HEK293 (cell line): ENCODE results near the gene CPNE9.

Experiments
- CTCF ChIA-PET: fragments of 350-600 bp; formaldehyde crosslinking; extraction: SDS; loops from one replicate; lab custom pipeline; 2021; ENCODE audit warnings: antibody characterized with exemption; lab: Yijun Ruan, JAX
- POLR2A ChIA-PET: fragments of 300-600 bp; formaldehyde crosslinking; extraction: SDS; loops from one replicate; lab custom pipeline; 2020; ENCODE audit warnings: antibody characterized with exemption, inconsistent platforms; lab: Yijun Ruan, JAX
- H3K27ac ChIP-seq: fragments of 200-500 bp; sonication (Bioruptor generic); 2 replicates; pipeline ENCODE4 v1.5.1; 2014; ENCODE audit warnings: low read depth, low read length, control low read depth, inconsistent platforms; ENCODE audit errors: extremely low read depth
- H3K36me3 ChIP-seq, 2 experiments: fragments of 200-500 bp in 1 of 2; sonication (Bioruptor generic) in 1 of 2; 1 replicate in 1 of 2; 2 replicates in 1 of 2; pipeline ENCODE4 v1.5.1; 2014 to 2017; ENCODE audit warnings: inconsistent platforms in 2 of 2, low read length in 2 of 2; ENCODE audit not compliant: control insufficient read depth in 2 of 2, insufficient read depth in 1 of 2
- H3K4me1 ChIP-seq: fragments of 200-500 bp; sonication (Bioruptor generic); 2 replicates; pipeline ENCODE4 v1.5.1; 2014; ENCODE audit warnings: mild to moderate bottlenecking, low read length, inconsistent platforms; ENCODE audit not compliant: control insufficient read depth, insufficient read depth
- H3K4me3 ChIP-seq: 2 replicates; pipeline ENCODE4 v1.5.1; 2011; ENCODE audit warnings: low read depth, mild to moderate bottlenecking, control low read depth, low read length, moderate library complexity
- H3K9me3 ChIP-seq: fragments of 200-500 bp; sonication (Bioruptor generic); 2 replicates; pipeline ENCODE4 v1.5.1; 2014; ENCODE audit warnings: low read depth, low read length, inconsistent platforms; ENCODE audit not compliant: control insufficient read depth, insufficient read depth
- FEZF1 ChIP-seq: fragments of 450-650 bp; formaldehyde crosslinking; IDR thresholded peaks from 2 replicates; pipeline ENCODE4 v1.5.1; 2016; ENCODE audit warnings: missing biosample characterization, missing genetic modification characterization
- KLF9 ChIP-seq: fragments of 450-650 bp; formaldehyde crosslinking; IDR thresholded peaks from 2 replicates; pipeline ENCODE4 v1.5.1; 2016; ENCODE audit warnings: missing biosample characterization, missing genetic modification characterization, low read depth
- ZBTB7A ChIP-seq: fragments of 450-650 bp; formaldehyde crosslinking; IDR thresholded peaks from 2 replicates; pipeline ENCODE4 v1.5.1; 2016; ENCODE audit warnings: low read depth, missing biosample characterization, missing genetic modification characterization
- ZNF174 ChIP-seq: fragments of 450-650 bp; formaldehyde crosslinking; IDR thresholded peaks from 2 replicates; pipeline ENCODE4 v1.5.0; 2017; ENCODE audit warnings: missing biosample characterization, mild to moderate bottlenecking, missing genetic modification characterization
- ZNF18 ChIP-seq: fragments of 450-650 bp; formaldehyde crosslinking; IDR thresholded peaks from 2 replicates; pipeline ENCODE4 v1.5.1; 2016; ENCODE audit warnings: missing biosample characterization, missing genetic modification characterization
- ZNF2 ChIP-seq: fragments of 450-650 bp; formaldehyde crosslinking; IDR thresholded peaks from 2 replicates; pipeline ENCODE4 v1.5.1; 2016; ENCODE audit warnings: missing biosample characterization, missing genetic modification characterization
- ZNF211 ChIP-seq: fragments of 450-650 bp; formaldehyde crosslinking; IDR thresholded peaks from 2 replicates; pipeline ENCODE4 v1.5.1; 2016; ENCODE audit warnings: low read depth, missing biosample characterization, missing genetic modification characterization
- ZNF274 ChIP-seq, 2 experiments: fragments of 200-500 bp in 1 of 2; fragments of 450-650 bp in 1 of 2; sonication (Bioruptor generic) in 1 of 2; formaldehyde crosslinking in 1 of 2; IDR thresholded peaks; 2 replicates each; pipeline versions ENCODE4 v1.5.1 to v1.6.1; 2014 to 2016; ENCODE audit warnings: borderline replicate concordance in 1 of 2, inconsistent platforms in 1 of 2, low read length in 1 of 2, missing biosample characterization in 1 of 2, missing genetic modification characterization in 1 of 2
- ZNF473 ChIP-seq: fragments of 450-650 bp; formaldehyde crosslinking; IDR thresholded peaks from 2 replicates; pipeline ENCODE4 v1.5.1; 2017; ENCODE audit warnings: missing biosample characterization, missing genetic modification characterization
- ZNF514 ChIP-seq: fragments of 450-650 bp; formaldehyde crosslinking; IDR thresholded peaks from 2 replicates; pipeline ENCODE4 v1.5.1; 2016; ENCODE audit warnings: missing biosample characterization, missing genetic modification characterization
- ZNF585B ChIP-seq: fragments of 450-650 bp; formaldehyde crosslinking; IDR thresholded peaks from 2 replicates; pipeline ENCODE4 v1.5.1; 2016; ENCODE audit warnings: missing biosample characterization, missing genetic modification characterization
- ZNF777 ChIP-seq: fragments of 450-650 bp; formaldehyde crosslinking; IDR thresholded peaks from 2 replicates; pipeline ENCODE4 v1.5.1; 2017; ENCODE audit warnings: missing biosample characterization, missing genetic modification characterization, borderline replicate concordance
- TF ChIP-seq, protein P1 (sequence below): fragments of 450-650 bp; formaldehyde crosslinking; IDR thresholded peaks from 2 replicates; pipeline ENCODE4 v1.5.1; 2016; ENCODE audit warnings: missing biosample characterization, missing genetic modification characterization

Gene CPNE9

DNA sequence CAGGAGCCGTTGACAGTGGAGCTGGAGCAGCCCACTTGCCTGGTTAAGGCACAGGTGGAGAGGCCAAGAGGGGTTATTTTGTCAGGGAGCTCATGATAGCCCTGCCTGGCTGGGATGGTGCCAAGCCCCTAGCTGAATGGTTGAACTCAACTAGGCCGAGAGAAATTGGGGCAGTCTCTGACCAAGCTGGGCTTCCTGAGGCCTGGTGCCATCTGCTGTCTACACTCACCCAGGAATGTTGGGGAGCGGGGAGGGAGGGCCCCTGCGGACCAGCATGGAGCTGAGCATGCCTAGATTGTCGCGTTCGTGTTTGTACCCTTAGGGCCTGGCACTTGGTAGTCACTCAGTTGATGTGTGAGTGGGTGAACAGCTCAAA is 29.1 kb downstream of the CPNE9 start:
- Histone ChIP-seq H3K4me1 (peaks cover 7% of the 10 kb centered on the region; the same call in 1 of the 2 replicates), H3K27ac (peak overlapping the region; percentile 100; the same call in 1 of the 2 replicates), H3K9me3 (no peaks in the 10 kb centered on the region), H3K36me3 (peaks cover 25 to 50% of the 10 kb centered on the region in 2 experiments), H3K4me3 (peak overlapping the region; percentile 87)
- CTCF ChIA-PET, result interaction anchor here (0.6 to 2.3 kb wide), 3 partner anchors 13 to 232 kb away, joined by 3 to 15 read pairs (median 5); no protein-coding TSS in a partner anchor
- POLR2A ChIA-PET, result interaction anchor here (0.6 to 3.4 kb wide), 8 partner anchors 9 to 409 kb away, joined by 3 to 47 read pairs (median 6); partner anchors contain the start of genes ARPC4, CAMK1, MTMR14 and OGG1
- TF ChIP-seq, protein P1, sequence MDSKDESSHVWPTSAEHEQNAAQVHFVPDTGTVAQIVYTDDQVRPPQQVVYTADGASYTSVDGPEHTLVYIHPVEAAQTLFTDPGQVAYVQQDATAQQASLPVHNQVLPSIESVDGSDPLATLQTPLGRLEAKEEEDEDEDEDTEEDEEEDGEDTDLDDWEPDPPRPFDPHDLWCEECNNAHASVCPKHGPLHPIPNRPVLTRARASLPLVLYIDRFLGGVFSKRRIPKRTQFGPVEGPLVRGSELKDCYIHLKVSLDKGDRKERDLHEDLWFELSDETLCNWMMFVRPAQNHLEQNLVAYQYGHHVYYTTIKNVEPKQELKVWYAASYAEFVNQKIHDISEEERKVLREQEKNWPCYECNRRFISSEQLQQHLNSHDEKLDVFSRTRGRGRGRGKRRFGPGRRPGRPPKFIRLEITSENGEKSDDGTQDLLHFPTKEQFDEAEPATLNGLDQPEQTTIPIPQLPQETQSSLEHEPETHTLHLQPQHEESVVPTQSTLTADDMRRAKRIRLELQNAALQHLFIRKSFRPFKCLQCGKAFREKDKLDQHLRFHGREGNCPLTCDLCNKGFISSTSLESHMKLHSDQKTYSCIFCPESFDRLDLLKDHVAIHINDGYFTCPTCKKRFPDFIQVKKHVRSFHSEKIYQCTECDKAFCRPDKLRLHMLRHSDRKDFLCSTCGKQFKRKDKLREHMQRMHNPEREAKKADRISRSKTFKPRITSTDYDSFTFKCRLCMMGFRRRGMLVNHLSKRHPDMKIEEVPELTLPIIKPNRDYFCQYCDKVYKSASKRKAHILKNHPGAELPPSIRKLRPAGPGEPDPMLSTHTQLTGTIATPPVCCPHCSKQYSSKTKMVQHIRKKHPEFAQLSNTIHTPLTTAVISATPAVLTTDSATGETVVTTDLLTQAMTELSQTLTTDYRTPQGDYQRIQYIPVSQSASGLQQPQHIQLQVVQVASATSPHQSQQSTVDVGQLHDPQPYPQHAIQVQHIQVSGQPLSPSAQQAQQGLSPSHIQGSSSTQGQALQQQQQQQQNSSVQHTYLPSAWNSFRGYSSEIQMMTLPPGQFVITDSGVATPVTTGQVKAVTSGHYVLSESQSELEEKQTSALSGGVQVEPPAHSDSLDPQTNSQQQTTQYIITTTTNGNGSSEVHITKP (tag by site-specific recombination), result peak; percentile 64
- no peak for TF ChIP-seq ZNF585B (tag by site-specific recombination)
- TF ChIP-seq, all 188 proteins: peak for 1

- CTCF ChIA-PET, result interaction anchor here (0.7 kb wide), 1 partner anchor 234 kb away, joined by 3 read pairs; no protein-coding TSS in a partner anchor
- Histone ChIP-seq H3K36me3 (peaks cover 39 to 91% of the 10 kb centered on the region in 2 experiments), H3K4me3 (no peak overlapping the region), H3K9me3 (no peaks in the 10 kb centered on the region)
- TF ChIP-seq ZBTB7A (tag by site-specific recombination), result no peak
- TF ChIP-seq ZNF274 (IDR thresholded peaks at IDR 0.05; ENCODE audit: low read length), result no peak
- no peak for TF ChIP-seq ZNF274 (tag by site-specific recombination; IDR thresholded peaks at IDR 0.05; ENCODE audit: borderline replicate concordance)
- TF ChIP-seq ZNF174 (tag by site-specific recombination), result no peak
- TF ChIP-seq KLF9, result no peak
- peak; percentile 58; the same call in 1 of the 2 replicates for TF ChIP-seq ZNF18 (tag by site-specific recombination)
- TF ChIP-seq ZNF2, result no peak
- TF ChIP-seq, all 188 proteins: peak for 1
- H3K4me1 ChIP-seq, result peaks cover 7% of the 10 kb centered on the region; the same call in 1 of the 2 replicates
- no peak overlapping the region for H3K27ac ChIP-seq
- POLR2A ChIA-PET, result interaction anchor here (3.8 kb wide), 1 partner anchor 13 kb away, joined by 12 read pairs; the partner anchor contains the start of gene OGG1
Measured at GRCh38 chr3:9736831-9737230, 33.2 kb downstream of the CPNE9 start.

DNA sequence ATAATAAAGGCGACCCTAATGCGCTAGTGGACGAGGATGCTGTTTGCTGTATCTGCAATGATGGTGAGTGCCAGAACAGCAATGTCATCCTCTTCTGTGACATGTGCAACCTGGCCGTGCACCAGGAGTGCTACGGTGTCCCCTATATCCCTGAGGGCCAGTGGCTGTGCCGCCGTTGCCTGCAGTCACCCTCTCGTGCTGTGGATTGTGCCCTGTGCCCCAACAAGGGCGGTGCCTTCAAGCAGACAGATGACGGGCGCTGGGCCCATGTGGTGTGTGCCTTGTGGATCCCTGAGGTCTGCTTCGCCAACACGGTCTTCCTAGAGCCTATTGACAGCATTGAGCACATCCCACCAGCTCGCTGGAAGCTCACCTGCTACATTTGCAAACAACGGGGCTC is 35.5 kb downstream of the CPNE9 start:
- POLR2A ChIA-PET, result interaction anchor here (1.2 to 3.8 kb wide), 2 partner anchors 8 to 10 kb away, joined by 3 to 12 read pairs; partner anchors contain the start of genes BRPF1 and OGG1
- H3K27ac ChIP-seq, result no peak overlapping the region
- TF ChIP-seq ZNF514 (tag by site-specific recombination) (no peak), FEZF1 (tag by site-specific recombination) (no peak), ZNF211 (tag by site-specific recombination) (no peak), ZNF777 (tag by site-specific recombination) (no peak), ZNF473 (tag by site-specific recombination) (no peak)

More for the DNA sequence above, 35.5 kb downstream of the CPNE9 start:
- H3K4me1 ChIP-seq, result no peaks in the 10 kb centered on the region
- peaks cover 45 to 100% of the 10 kb centered on the region in 2 experiments for H3K36me3 ChIP-seq
- CTCF ChIA-PET, result no interaction called here
- no peaks in the 10 kb centered on the region for H3K9me3 ChIP-seq
- H3K4me3 ChIP-seq, result no peak overlapping the region
